Mucosa of rectum (tissue), 2 donors: ENCODE data around the gene MFSD6L.

Experiments
- H3K27ac ChIP-seq, 2 donors: one replicate each; pipeline ENCODE4 v1.7.0; 2013; ENCODE audit warnings: inconsistent platforms in 2 of 2, low read depth in 2 of 2, low read length in 2 of 2
- H3K27me3 ChIP-seq, 2 donors: one replicate each; pipeline ENCODE4 v1.7.0; 2013; ENCODE audit warnings: low read length in 2 of 2; ENCODE audit not compliant: control insufficient read depth in 2 of 2, insufficient read depth in 2 of 2
- H3K36me3 ChIP-seq, 2 donors: one replicate each; pipeline ENCODE4 v1.7.0; 2013; ENCODE audit warnings: low read length in 2 of 2; ENCODE audit not compliant: control insufficient read depth in 2 of 2, insufficient read depth in 2 of 2
- H3K4me1 ChIP-seq, 2 donors: one replicate each; pipeline ENCODE4 v1.7.0; 2013; ENCODE audit warnings: low read length in 2 of 2, mild to moderate bottlenecking in 1 of 2; ENCODE audit not compliant: control insufficient read depth in 2 of 2, insufficient read depth in 2 of 2
- H3K4me3 ChIP-seq, 2 donors: one replicate each; pipeline ENCODE4 v1.7.0; 2013; ENCODE audit warnings: low read length in 2 of 2
- H3K9ac ChIP-seq, 2 donors: one replicate each; pipeline ENCODE4 v1.7.0; 2013; ENCODE audit warnings: low read length in 2 of 2, low read depth in 1 of 2, mild to moderate bottlenecking in 1 of 2
- H3K9me3 ChIP-seq, 2 donors: one replicate each; pipeline ENCODE4 v1.7.0; 2013; ENCODE audit warnings: low read length in 2 of 2; ENCODE audit not compliant: control insufficient read depth in 2 of 2
- donor health status: healthy.
- donor health status: Normal muscosa, but diverticular disease.

Gene MFSD6L

GRCh38 chr17:8792646-8793045, 6.5 kb downstream of the MFSD6L start:
- Histone ChIP-seq H3K36me3 (no peaks in the 10 kb centered on the region), H3K27me3 (no peaks in the 10 kb centered on the region), H3K4me3 (no peak overlapping the region), H3K4me1 (peaks cover 5 to 11% of the 10 kb centered on the region in 2 donors), H3K9me3 (peaks cover 0 to 6% of the 10 kb centered on the region in 2 donors), H3K9ac (no peak overlapping the region), H3K27ac (no peak overlapping the region)

GRCh38 chr17:8791910-8792270, 7.3 kb downstream of the MFSD6L start:
- Histone ChIP-seq H3K4me1 (peaks cover 5 to 11% of the 10 kb centered on the region in 2 donors), H3K4me3 (no peak overlapping the region), H3K9me3 (peaks cover 0 to 6% of the 10 kb centered on the region in 2 donors), H3K27ac (no peak overlapping the region), H3K36me3 (no peaks in the 10 kb centered on the region), H3K27me3 (no peaks in the 10 kb centered on the region), H3K9ac (no peak overlapping the region)

GRCh38 chr17:8791248-8791909, 7.8 kb downstream of the MFSD6L start:
- H3K9me3 ChIP-seq, result peaks cover 0 to 6% of the 10 kb centered on the region in 2 donors
- H3K4me1 ChIP-seq, result peaks cover 5 to 11% of the 10 kb centered on the region in 2 donors
- H3K27me3 ChIP-seq, result no peaks in the 10 kb centered on the region
- H3K9ac ChIP-seq, result no peak overlapping the region
- no peak overlapping the region for H3K4me3 ChIP-seq
- H3K27ac ChIP-seq, result no peak overlapping the region
- no peaks in the 10 kb centered on the region for H3K36me3 ChIP-seq

GRCh38 chr17:8789743-8790142, 9.4 kb downstream of the MFSD6L start:
- Histone ChIP-seq H3K9ac (no peak overlapping the region), H3K4me3 (no peak overlapping the region), H3K4me1 (peaks cover 5 to 11% of the 10 kb centered on the region in 2 donors)

GRCh38 chr17:8788998-8789397, 10.2 kb downstream of the MFSD6L start:
- peaks cover 0 to 6% of the 10 kb centered on the region in 2 donors for H3K9me3 ChIP-seq
- no peak overlapping the region for H3K9ac ChIP-seq
- no peaks in the 10 kb centered on the region for H3K36me3 ChIP-seq
- H3K4me3 ChIP-seq, result no peak overlapping the region
- H3K27me3 ChIP-seq, result no peaks in the 10 kb centered on the region
- H3K4me1 ChIP-seq, result peaks cover 5 to 11% of the 10 kb centered on the region in 2 donors
- H3K27ac ChIP-seq, result no peak overlapping the region

More at GRCh38 chr17:8789743-8790142, 9.4 kb downstream of the MFSD6L start:
- no peaks in the 10 kb centered on the region for H3K27me3 ChIP-seq
- H3K27ac ChIP-seq, result no peak overlapping the region
- H3K9me3 ChIP-seq, result peaks cover 0 to 6% of the 10 kb centered on the region in 2 donors
- H3K36me3 ChIP-seq, result no peaks in the 10 kb centered on the region

- no peaks in the 10 kb centered on the region for H3K9me3 ChIP-seq
- H3K27ac ChIP-seq, result no peak overlapping the region
- H3K27me3 ChIP-seq, result no peaks in the 10 kb centered on the region
- H3K36me3 ChIP-seq, result no peaks in the 10 kb centered on the region
- no peak overlapping the region for H3K4me3 ChIP-seq
- H3K4me1 ChIP-seq, result peaks cover 5 to 11% of the 10 kb centered on the region in 2 donors
- no peak overlapping the region for H3K9ac ChIP-seq
Observed at GRCh38 chr17:8785547-8786413, 13.4 kb downstream of the MFSD6L start.

GRCh38 chr17:8782176-8782575, 17.0 kb downstream of the MFSD6L start:
- Histone ChIP-seq H3K36me3 (no peaks in the 10 kb centered on the region), H3K9ac (no peak overlapping the region), H3K27me3 (no peaks in the 10 kb centered on the region), H3K4me1 (no peaks in the 10 kb centered on the region), H3K4me3 (no peak overlapping the region), H3K9me3 (no peaks in the 10 kb centered on the region), H3K27ac (no peak overlapping the region)

- Histone ChIP-seq H3K4me3 (no peak overlapping the region), H3K4me1 (no peaks in the 10 kb centered on the region), H3K36me3 (no peaks in the 10 kb centered on the region), H3K27me3 (no peaks in the 10 kb centered on the region), H3K9ac (no peak overlapping the region), H3K9me3 (no peaks in the 10 kb centered on the region), H3K27ac (no peak overlapping the region)
Observed at GRCh38 chr17:8781776-8782175, 17.4 kb downstream of the MFSD6L start.

GRCh38 chr17:8776881-8777280, 22.3 kb downstream of the MFSD6L start:
- H3K9me3 ChIP-seq, result no peaks in the 10 kb centered on the region
- H3K27me3 ChIP-seq, result no peaks in the 10 kb centered on the region
- H3K4me1 ChIP-seq, result no peaks in the 10 kb centered on the region
- no peaks in the 10 kb centered on the region for H3K36me3 ChIP-seq
- H3K9ac ChIP-seq, result no peak overlapping the region
- H3K27ac ChIP-seq, result no peak overlapping the region
- H3K4me3 ChIP-seq, result no peak overlapping the region

- Histone ChIP-seq H3K9me3 (no peaks in the 10 kb centered on the region), H3K4me3 (no peak overlapping the region)
Observed at GRCh38 chr17:8776248-8776647, 22.9 kb downstream of the MFSD6L start.

More at GRCh38 chr17:8776248-8776647, 22.9 kb downstream of the MFSD6L start:
- no peaks in the 10 kb centered on the region for H3K4me1 ChIP-seq
- no peak overlapping the region for H3K27ac ChIP-seq
- no peaks in the 10 kb centered on the region for H3K27me3 ChIP-seq
- H3K36me3 ChIP-seq, result no peaks in the 10 kb centered on the region
- H3K9ac ChIP-seq, result no peak overlapping the region
